Adrenal gland (tissue), 12 donors: ENCODE data around the gene APOB. TPM values are rescaled to one million over a fixed set of nuclear protein-coding genes. Genes with fewer than 3 reads are reported as not detected.

ENCODE experiments used
- DNase-seq, 7 donors: peaks; one replicate each; pipeline ENCODE4 v3.0.0-alpha.2; 2019 to 2020
- H3K27ac ChIP-seq, 5 donors: fragments of 200-600 bp; sonication (generic) in 4 of 5; 1 replicate in 3 of 5; 2 replicates in 2 of 5; pipeline versions ENCODE4 v1.5.1 to v1.8.0; 2016 to 2020; ENCODE audit warnings: mild to moderate bottlenecking in 1 of 5
- H3K27me3 ChIP-seq: fragments of 200-600 bp; 2 replicates; pipeline ENCODE4 v1.8.0; 2021
- H3K36me3 ChIP-seq, 2 donors: fragments of 200-600 bp; replicated peaks in 1 of 2; 1 replicate in 1 of 2; 2 replicates in 1 of 2; pipeline versions ENCODE4 v1.5.1 to v1.8.0; 2018 to 2022
- H3K4me1 ChIP-seq, 2 donors: fragments of 200-600 bp; replicated peaks in 1 of 2; 1 replicate in 1 of 2; 2 replicates in 1 of 2; pipeline versions ENCODE4 v1.5.1 to v1.8.0; 2018 to 2021
- H3K4me3 ChIP-seq, 4 donors: fragments of 200-600 bp; sonication (generic) in 3 of 4; one replicate each; pipeline ENCODE4 v1.5.1; 2016 to 2018
- H3K9me3 ChIP-seq, 3 donors: fragments of 200-600 bp; sonication (generic) in 1 of 3; replicated peaks in 1 of 3; 1 replicate in 2 of 3; 2 replicates in 1 of 3; pipeline versions ENCODE4 v1.5.1 to v1.8.0; 2016 to 2021
- CTCF ChIP-seq, 6 experiments: fragments of 450-650 bp in 4 of 6; fragments of 200-600 bp in 2 of 6; sonication (generic) in 1 of 6; IDR thresholded peaks; 1 replicate in 5 of 6; 2 replicates in 1 of 6; pipeline versions ENCODE4 v1.5.1 to v1.8.0; 2016 to 2021; ENCODE audit warnings: antibody characterized with exemption in 6 of 6, mild to moderate bottlenecking in 2 of 6, moderate library complexity in 1 of 6
- POLR2A ChIP-seq, 2 donors: fragments of 450-650 bp; IDR thresholded peaks; one replicate each; pipeline ENCODE4 v1.6.1; 2017; ENCODE audit warnings: antibody characterized with exemption in 2 of 2, mild to moderate bottlenecking in 2 of 2, moderate library complexity in 1 of 2
- WGBS, 4 donors: extraction: QIAGEN DNeasy Blood & Tissue Kit in 2 of 4; methylation state at CpG; one replicate each; pipeline versions ENCODE4 v1.1.5 to v1.1.7; 2013 to 2017; 5-methylcytosine and 5-hydroxymethylcytosine counted together
- intact Hi-C, 2 donors: fragments of 100-400 bp; cut with DNase I; formaldehyde crosslinking; loops; one replicate each; pipeline versions ENCODE4 v1.14.1 to v1.15.0; 2022 to 2023
- polyA plus RNA-seq, 3 donors: library from polyadenylated mRNA; stranded (reverse); fragments of 200-250 nt in 2 of 3; fragments of 350-450 nt in 1 of 3; fragmentation: Illumina TruSeq in 1 of 3; extraction: RNeasy Lipid Tissue Mini Kit (QIAGEN cat#74804) in 1 of 3; gene quantifications; one replicate each; pipeline ENCODE4 v1.2.3, GENCODE V29; 2013 to 2014
- total RNA-seq, 9 donors: library from RNA; depleted of rRNA in 4 of 9; stranded (reverse); fragments of >200 nt in 4 of 9; fragments of 120-200 nt in 1 of 9; fragmentation: NEBNext Ultra II Directional in 1 of 9; extraction: Animal tissue kit (Norgen Biotek cat#: 25700) in 1 of 9; gene quantifications; one replicate each; pipeline versions ENCODE4 v1.1.0 to v1.2.4, GENCODE V29; 2013 to 2023
- donor health status: healthy with polysubstance abuse.
- donor health status: Bipolar disorder and iron deficiency.
- donor health status: DM: yes; HTN: yes; CAD: no.
- donor health status: DM: no; HTN: no; CAD: no.
- donor health status: DM: no; HTN: no; CAD: no.
- donor health status: DM: yes; HTN: yes; CAD: no.

APOB gene
- total and polyA plus RNA-seq, 12 donors: under 0.01 to 1.9 (median 0.16) TPM; not detected in 1

GRCh38 chr2:21040468-21041377 lies 3.1 kb downstream of the APOB start:
- H3K27me3 ChIP-seq: peaks cover 4% of the 10 kb centered on the region
- no peak overlapping the region for H3K4me3 ChIP-seq
- TF ChIP-seq CTCF (IDR thresholded peaks at IDR 0.05) (no peak), POLR2A (IDR thresholded peaks at IDR 0.05) (no peak)
- H3K9me3 ChIP-seq: no peaks in the 10 kb centered on the region
- H3K27ac ChIP-seq: no peak overlapping the region
- no peaks in the 10 kb centered on the region for H3K4me1 ChIP-seq
- no peak for DNase-seq
- no peaks in the 10 kb centered on the region for H3K36me3 ChIP-seq
- 69 to 81% (median 75%) methylated on average over 8 to 14 of the region's 14 CpGs for WGBS, 4 donors
- intact Hi-C loops: loop anchor here (5.0 to 10.0 kb wide), 3 partner anchors 74 to 274 kb away; no protein-coding TSS in a partner anchor

GRCh38 chr2:21039979-21040467 lies 3.9 kb downstream of the APOB start:
- WGBS, 4 donors: 68 to 81% (median 69%) methylated on average over 10 of the region's 10 CpGs
- no peaks in the 10 kb centered on the region for H3K4me1 ChIP-seq
- TF ChIP-seq CTCF (IDR thresholded peaks at IDR 0.05) (no peak), POLR2A (IDR thresholded peaks at IDR 0.05) (no peak)

GRCh38 chr2:21039080-21039556 lies 4.8 kb downstream of the APOB start:
- Histone ChIP-seq H3K4me1 (no peaks in the 10 kb centered on the region), H3K27ac (no peak overlapping the region), H3K4me3 (no peak overlapping the region), H3K27me3 (peaks cover 4% of the 10 kb centered on the region), H3K9me3 (no peaks in the 10 kb centered on the region), H3K36me3 (no peaks in the 10 kb centered on the region)
- no peak for DNase-seq
- TF ChIP-seq CTCF (IDR thresholded peaks at IDR 0.05) (no peak), POLR2A (IDR thresholded peaks at IDR 0.05) (no peak)
- 37 to 62% (median 49%) methylated on average over 4 of the region's 4 CpGs for WGBS, 4 donors
- intact Hi-C loops: no loop called here

More at GRCh38 chr2:21039979-21040467, 3.9 kb downstream of the APOB start:
- no peak overlapping the region for H3K4me3 ChIP-seq
- no peak overlapping the region for H3K27ac ChIP-seq
- H3K9me3 ChIP-seq: no peaks in the 10 kb centered on the region
- DNase-seq: no peak
- H3K36me3 ChIP-seq: no peaks in the 10 kb centered on the region
- peaks cover 4% of the 10 kb centered on the region for H3K27me3 ChIP-seq
- intact Hi-C loops: loop anchor here (5.0 to 10.0 kb wide), 3 partner anchors 75 to 275 kb away; no protein-coding TSS in a partner anchor

GRCh38 chr2:21038403-21039073 lies 5.3 kb downstream of the APOB start:
- Histone ChIP-seq H3K9me3 (no peaks in the 10 kb centered on the region), H3K27me3 (peaks cover 4% of the 10 kb centered on the region), H3K36me3 (no peaks in the 10 kb centered on the region), H3K27ac (no peak overlapping the region), H3K4me1 (no peaks in the 10 kb centered on the region), H3K4me3 (no peak overlapping the region)
- no peak for DNase-seq
- TF ChIP-seq CTCF (IDR thresholded peaks at IDR 0.05) (no peak), POLR2A (IDR thresholded peaks at IDR 0.05) (no peak)
- intact Hi-C loops: no loop called here
- 66 to 86% (median 74%) methylated on average over 4 of the region's 4 CpGs for whole genome bisulfite sequencing, 4 donors
